ENCODE results near the gene COL4A1. TPM values are rescaled to one million over a fixed set of nuclear protein-coding genes. Genes with fewer than 3 reads are reported as not detected.

The COL4A1 gene
- 80.3 and 108 TPM in 2 replicates for total RNA-seq

GRCh38 chr13:110306960-110307766, at the start of gene COL4A1, which contains the start of gene COL4A2:
Gene COL4A1, minus strand, starts transcription at chr13:110307157. Its CDS starts 130 bp downstream, at chr13:110307027.
Gene COL4A2, plus strand, starts transcription at chr13:110307284. Its CDS starts 620 bp downstream, at chr13:110307904.

Other genes with a start within 250 kb of the COL4A1 start
- gene COL4A2, start 127 bp upstream of the COL4A1 start, total RNA-seq: 154 and 175 TPM in 2 replicates

Measured in airway epithelial cell (primary cell).